Neural cell (in vitro differentiated cells): ENCODE data around the gene NR1I3.

Experiments used
- EP300 ChIP-seq: fragments of 450-650 bp; conservative IDR thresholded peaks from 2 replicates; pipeline ENCODE4 v1.6.1; 2014; ENCODE audit warnings: antibody characterized with exemption, mild to moderate bottlenecking, moderate library complexity; ENCODE audit not compliant: poor library complexity, severe bottlenecking
- EZH2 ChIP-seq: fragments of 200-600, 300-800 bp; shearing (Covaris generic), sonication (generic); IDR thresholded peaks from 2 replicates; pipeline ENCODE4 v1.6.1; 2014; ENCODE audit warnings: antibody characterized with exemption, low read length, borderline replicate concordance, mild to moderate bottlenecking; ENCODE audit not compliant: insufficient read depth, poor library complexity, severe bottlenecking
- POLR2AphosphoS5 ChIP-seq: IDR thresholded peaks from 2 replicates; pipeline ENCODE4 v1.6.1; 2012
- RAD21 ChIP-seq: fragments of 450-650 bp; conservative IDR thresholded peaks from 2 replicates; pipeline ENCODE4 v1.6.1; 2014; ENCODE audit warnings: antibody characterized with exemption, mild to moderate bottlenecking, moderate library complexity
- TAF1 ChIP-seq: IDR thresholded peaks from 2 replicates; pipeline ENCODE4 v1.6.1; 2012; ENCODE audit warnings: low read depth
- TF ChIP-seq, protein P1 (sequence below): fragments of 450-650 bp; IDR thresholded peaks from 2 replicates; pipeline ENCODE4 v1.5.1; 2014; ENCODE audit warnings: antibody characterized with exemption, mild to moderate bottlenecking, moderate library complexity; ENCODE audit not compliant: poor library complexity, severe bottlenecking

DNA sequence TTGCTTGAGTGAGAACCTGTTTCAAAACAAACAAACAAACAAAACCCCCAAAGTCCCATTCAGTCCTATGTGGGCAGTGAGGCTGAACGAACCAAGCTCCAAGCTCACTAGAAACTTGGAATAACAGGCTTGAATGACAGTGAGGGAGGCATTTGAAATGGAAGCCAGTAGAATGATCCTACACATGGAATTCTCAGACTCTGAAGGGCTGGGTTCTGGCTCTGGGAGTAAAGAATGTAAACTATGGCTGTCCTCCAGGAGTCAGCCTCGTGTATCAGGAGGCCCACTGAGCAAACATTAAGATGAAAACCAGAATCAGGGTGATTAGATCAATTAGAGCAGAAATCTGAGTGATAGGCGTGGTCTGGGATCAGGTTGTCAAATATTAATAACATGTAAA is 35.4 kb upstream of the NR1I3 start:
- TF ChIP-seq EZH2 (no peak), POLR2AphosphoS5 (no peak), TAF1 (no peak), EP300 (no peak), RAD21 (no peak)
- TF ChIP-seq, protein P1, sequence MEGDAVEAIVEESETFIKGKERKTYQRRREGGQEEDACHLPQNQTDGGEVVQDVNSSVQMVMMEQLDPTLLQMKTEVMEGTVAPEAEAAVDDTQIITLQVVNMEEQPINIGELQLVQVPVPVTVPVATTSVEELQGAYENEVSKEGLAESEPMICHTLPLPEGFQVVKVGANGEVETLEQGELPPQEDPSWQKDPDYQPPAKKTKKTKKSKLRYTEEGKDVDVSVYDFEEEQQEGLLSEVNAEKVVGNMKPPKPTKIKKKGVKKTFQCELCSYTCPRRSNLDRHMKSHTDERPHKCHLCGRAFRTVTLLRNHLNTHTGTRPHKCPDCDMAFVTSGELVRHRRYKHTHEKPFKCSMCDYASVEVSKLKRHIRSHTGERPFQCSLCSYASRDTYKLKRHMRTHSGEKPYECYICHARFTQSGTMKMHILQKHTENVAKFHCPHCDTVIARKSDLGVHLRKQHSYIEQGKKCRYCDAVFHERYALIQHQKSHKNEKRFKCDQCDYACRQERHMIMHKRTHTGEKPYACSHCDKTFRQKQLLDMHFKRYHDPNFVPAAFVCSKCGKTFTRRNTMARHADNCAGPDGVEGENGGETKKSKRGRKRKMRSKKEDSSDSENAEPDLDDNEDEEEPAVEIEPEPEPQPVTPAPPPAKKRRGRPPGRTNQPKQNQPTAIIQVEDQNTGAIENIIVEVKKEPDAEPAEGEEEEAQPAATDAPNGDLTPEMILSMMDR = no peak
